Embryonic facial prominence (tissue), 1 donor: ENCODE data around the gene WIPI1.

ENCODE experiments used
- DNase-seq: peaks from one replicate; pipeline ENCODE4 v3.0.0-alpha.2; 2016; ENCODE audit errors: extremely low spot score

WIPI1 gene

DNA sequence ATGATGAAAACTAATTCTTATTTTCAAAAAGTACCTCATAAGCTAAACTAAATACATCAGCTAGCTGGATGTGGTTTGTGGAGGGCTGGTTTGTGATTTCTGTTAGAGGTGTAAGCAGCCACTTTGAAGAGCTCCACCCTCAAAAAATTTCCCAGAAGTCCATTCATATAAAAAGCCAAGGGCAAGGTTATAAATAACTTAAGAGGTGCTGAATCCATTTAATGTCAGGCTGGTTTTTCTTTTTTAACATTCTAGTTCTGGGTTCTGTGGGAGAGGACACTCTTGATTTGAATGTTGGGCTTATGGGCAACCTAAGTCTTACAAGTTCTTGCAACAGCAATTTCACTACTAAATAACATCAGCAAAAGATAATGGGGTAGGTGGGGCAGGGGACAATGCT is 3.4 kb upstream of the WIPI1 start:
- no peak for DNase-seq

- no peak for DNase-seq
These were observed 2.9 kb upstream of the WIPI1 start for GRCh38 chr17:68460146-68460545.

GRCh38 chr17:68459037-68459639 is 1.8 kb upstream of the WIPI1 start:
- no peak for DNase-seq

DNA sequence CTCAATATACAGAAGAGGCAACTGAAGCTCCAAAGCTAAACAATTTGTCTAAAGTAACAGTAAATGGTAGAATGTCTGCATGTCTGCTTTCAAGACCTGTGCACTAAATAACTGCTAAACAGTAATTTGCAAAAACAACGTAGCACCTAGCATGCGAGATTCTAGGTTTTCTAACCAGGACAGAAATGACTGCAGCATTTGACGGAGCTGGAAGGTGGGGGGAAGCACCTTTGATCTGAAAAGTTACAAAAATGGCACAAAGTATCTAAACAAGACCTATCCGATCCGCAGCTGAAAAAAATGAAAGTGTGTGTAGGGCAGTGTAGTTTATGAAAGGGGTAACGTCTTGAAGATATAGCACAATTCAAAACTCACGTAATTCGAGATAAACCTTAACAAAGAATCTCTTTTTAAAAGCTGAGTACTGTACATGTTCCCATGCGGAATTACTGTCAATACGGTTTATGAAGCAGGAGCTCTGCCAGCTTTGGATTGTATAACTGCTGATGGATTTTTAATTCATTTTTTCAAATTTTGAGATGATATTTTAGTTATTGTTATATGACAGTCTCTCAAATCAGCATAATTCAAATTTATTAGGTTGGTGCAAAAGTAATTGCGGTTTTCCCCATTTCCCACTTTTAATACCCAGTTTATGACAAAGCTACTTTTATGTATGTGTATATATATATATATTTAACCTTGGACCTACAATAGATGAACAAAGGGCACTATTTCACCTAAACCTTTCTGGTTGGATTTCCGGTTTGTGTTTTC is 1.2 kb upstream of the WIPI1 start:
- no peak for DNase-seq

- peak; percentile 95 for DNase-seq
These were observed 403 bp upstream of the WIPI1 start for GRCh38 chr17:68457539-68458259.

DNA sequence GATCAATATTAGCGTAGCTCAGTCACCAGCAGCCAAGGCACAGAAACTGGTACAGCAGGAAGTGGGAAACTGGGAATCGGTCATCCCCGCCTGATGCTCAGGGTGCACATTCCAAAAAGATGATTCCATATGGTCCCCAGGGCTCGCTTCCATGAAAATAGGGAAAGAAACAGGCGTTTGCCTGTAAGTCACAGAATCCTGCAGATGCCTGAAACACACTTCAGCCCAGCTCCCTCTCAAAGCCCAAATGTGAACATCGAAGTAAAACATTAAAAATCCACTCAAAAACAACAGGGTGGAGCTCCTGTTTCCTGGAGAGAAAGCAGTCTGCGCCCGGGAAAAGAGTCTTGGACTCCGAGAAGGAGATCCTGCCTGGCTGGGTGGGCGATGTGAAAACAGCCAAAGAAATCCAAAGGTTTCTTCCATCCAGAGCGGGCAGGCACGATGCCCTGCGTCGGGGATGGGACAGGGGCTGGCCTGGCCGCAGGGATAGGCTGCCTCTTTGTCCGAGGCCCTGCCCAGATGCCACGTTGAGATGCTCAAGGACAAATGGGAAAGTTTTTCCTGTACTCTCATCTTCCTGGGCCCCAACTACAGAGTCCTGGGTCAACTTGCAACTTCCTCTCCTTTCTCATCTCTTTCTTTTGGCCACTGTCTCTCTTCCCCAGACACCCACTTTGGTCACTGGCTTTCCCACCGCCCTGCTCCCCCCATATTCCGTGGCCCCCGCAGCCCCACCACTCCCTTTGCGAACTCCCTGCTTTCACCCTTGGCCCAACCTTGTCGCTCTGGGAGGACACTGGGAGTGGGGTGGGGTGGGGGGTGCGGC is 743 bp downstream of the WIPI1 start:
- DNase-seq: no peak

- no peak for DNase-seq
These were observed 1.4 kb downstream of the WIPI1 start for GRCh38 chr17:68455901-68456338.

DNA sequence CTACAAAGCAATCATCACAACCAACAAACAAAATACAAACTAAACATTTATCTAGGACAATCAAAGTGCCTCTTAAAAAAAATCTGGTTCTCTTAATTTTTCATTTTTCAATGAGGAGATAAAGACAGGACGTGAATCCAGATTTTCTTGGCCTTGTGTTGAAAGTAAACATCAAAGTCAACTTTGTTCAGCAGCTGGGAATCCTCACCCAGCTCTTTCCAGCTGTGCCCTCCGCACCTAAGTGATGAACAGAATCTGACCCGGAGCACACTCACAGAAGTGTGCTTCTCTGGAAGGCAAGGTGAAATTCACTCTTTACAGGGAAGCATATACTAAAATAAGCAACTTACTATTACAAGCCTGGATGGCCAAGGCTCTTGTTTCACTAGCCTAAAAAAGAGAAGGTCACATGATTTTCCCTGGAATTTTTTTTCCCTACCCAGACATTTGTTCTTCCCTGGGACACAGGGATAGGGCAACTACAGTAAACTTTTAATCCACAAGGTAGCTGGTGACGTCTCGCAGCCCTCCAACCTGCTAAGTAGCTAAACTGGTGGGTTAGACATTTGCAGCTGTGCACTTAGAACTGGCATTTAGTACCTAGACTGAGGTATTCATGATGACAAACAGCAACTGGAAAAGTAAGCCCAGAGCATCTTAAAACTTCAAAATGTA is 3.2 kb downstream of the WIPI1 start:
- DNase-seq: no peak

GRCh38 chr17:68452724-68453290 is 4.5 kb downstream of the WIPI1 start:
- DNase-seq: no peak

DNA sequence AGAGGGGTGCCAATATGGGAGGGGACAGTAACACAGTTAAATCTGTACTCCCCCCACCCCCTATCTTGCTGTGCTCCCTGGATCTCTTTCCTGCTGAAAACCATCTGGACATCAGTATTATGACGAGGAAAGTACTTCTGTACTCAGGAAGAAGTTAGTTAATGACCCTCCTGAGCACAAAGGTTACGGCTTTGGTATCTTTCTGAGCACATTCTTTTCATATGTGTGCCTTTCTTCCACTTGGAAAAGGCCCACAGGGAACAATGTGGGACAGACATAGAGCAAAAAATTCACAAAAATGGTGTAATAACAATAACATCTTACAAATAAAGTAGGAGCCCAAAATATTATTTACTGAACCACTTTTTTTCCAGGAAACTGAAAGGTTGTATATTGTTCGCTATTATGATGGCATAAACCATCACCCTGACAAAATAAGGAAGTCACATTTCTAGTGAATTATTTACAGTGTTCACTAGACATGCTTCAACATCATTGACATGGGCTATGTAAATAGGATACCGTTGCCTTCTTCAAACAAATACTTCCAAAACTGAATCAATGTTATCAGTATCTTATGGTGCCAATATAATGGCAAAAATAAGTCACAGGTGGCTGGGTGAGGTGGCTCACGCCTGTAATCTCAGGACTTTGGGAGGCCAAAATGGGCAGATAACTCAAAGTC is 5.5 kb downstream of the WIPI1 start:
- DNase-seq: no peak

- DNase-seq: no peak
These were observed 6.5 kb downstream of the WIPI1 start for GRCh38 chr17:68450801-68451200.

DNA sequence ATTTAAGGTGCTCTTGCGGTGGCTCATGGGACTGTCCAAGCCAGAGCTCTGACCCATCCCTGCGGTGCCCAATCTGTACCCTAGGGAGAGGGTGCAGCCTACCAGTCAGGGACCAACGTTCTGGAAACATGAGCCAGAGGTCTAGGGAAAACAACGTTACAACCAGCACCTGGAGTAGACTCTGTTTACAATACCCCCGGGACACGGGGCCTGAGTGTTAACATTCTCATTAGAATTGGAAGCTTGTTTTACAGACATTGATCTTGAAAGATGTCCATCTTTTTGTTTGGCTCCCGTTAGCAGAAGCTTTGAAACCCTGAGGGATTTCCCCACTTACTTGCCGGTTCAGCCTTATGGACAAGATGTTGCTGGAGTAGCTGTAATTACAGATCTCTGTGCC is 6.9 kb downstream of the WIPI1 start:
- no peak for DNase-seq

- DNase-seq: no peak
These were observed 8.1 kb downstream of the WIPI1 start for GRCh38 chr17:68449021-68449739.

DNA sequence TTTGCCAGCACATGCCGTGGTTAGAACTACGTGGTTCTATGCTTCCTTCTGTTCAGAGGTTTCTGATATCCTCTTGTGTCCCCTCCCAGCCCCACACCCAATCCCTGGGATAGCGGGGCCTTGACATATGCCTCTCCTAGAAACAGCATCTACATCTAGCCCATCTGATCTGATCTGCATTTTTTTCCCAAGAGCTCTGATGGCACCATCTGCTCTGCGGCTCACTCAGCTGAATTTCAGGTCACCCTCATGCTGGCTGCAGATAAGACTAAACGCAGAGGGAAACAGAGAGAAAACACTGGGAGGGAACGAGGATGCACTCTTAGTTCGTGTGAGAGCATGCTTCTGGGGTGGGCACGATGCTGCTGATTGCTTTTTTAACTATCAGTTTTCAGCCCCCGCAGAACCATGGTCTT is 10.7 kb downstream of the WIPI1 start:
- DNase-seq: no peak

- DNase-seq: no peak
These were observed 11.6 kb downstream of the WIPI1 start for GRCh38 chr17:68445671-68446070.

GRCh38 chr17:68443972-68444464 is 13.3 kb downstream of the WIPI1 start:
- no peak for DNase-seq

GRCh38 chr17:68441070-68441770 is 16.1 kb downstream of the WIPI1 start:
- DNase-seq: no peak

DNA sequence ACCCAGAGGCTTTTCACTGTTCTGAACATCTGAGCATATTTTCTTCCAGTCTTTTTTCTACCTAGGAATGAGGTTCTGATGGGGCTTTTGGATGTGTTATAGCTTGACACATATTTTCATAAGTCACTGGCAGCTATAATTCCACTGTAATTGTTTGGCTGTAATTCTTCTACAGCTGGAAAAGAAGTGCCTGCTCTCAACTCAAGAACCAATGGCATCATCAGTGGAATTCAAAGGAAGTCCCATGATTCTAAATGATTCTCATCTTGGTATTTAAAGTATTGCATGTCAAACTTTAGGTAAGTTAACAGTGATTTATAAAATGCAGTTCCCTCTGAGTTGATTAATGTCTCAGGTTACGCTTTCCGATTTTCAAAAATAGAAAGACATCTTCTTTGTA is 16.8 kb downstream of the WIPI1 start:
- DNase-seq: no peak
